PC-9 (cell line): Measurements from ENCODE around the gene PIK3C2G. TPM values are rescaled to one million over a fixed set of nuclear protein-coding genes. Genes with fewer than 3 reads are reported as not detected.

Source experiments
- BruUV-seq: library from RNA; stranded (reverse); fragments of 400-500 nt; replicated peaks from 2 replicates; lab custom pipeline; 2021; lab: Mats Ljungman, UMichigan
- CTCF ChIA-PET: fragments of 300-600 bp; sonication (Branson Sonifier 250); formaldehyde crosslinking; loops from one replicate; lab custom pipeline; 2022; ENCODE audit warnings: antibody characterized with exemption; lab: Charles Lee
- POLR2A ChIA-PET: fragments of 300-600 bp; sonication (Branson Sonifier 250); formaldehyde crosslinking; loops from one replicate; lab custom pipeline; 2022; ENCODE audit warnings: antibody characterized with exemption; ENCODE audit not compliant: unreplicated experiment; lab: Charles Lee
- DNase-seq, 2 experiments: peaks; one replicate each; pipeline versions ENCODE4 v3.0.0 to v3.0.0-alpha.2; 2015 to 2022; ENCODE audit warnings: mixed read lengths in 1 of 2
- H2AFZ ChIP-seq: fragments of 200-600 bp; sonication (generic); 2 replicates; pipeline ENCODE4 v1.8.1; 2017; ENCODE audit warnings: antibody characterized with exemption
- H3F3A ChIP-seq: fragments of 200-600 bp; sonication (generic); 2 replicates; pipeline ENCODE4 v1.8.1; 2017; ENCODE audit warnings: antibody characterized with exemption, mild to moderate bottlenecking, low read depth; ENCODE audit not compliant: insufficient read depth
- H3K27ac ChIP-seq: fragments of 200-600 bp; sonication (generic); 2 replicates; pipeline ENCODE4 v1.6.1; 2016; ENCODE audit warnings: mixed run types
- H3K27me3 ChIP-seq: fragments of 200-600 bp; sonication (generic); 2 replicates; pipeline ENCODE4 v1.6.1; 2016; ENCODE audit warnings: low read depth, mixed run types; ENCODE audit not compliant: insufficient read depth
- H3K36me3 ChIP-seq: fragments of 200-600 bp; sonication (generic); 2 replicates; pipeline ENCODE4 v1.6.1; 2016; ENCODE audit warnings: low read depth, mixed run types
- H3K4me1 ChIP-seq: fragments of 200-600 bp; sonication (generic); replicated peaks from 2 replicates; pipeline ENCODE4 v1.6.1; 2016; ENCODE audit warnings: mixed run types; ENCODE audit not compliant: insufficient read depth
- H3K4me2 ChIP-seq: fragments of 200-600 bp; sonication (generic); 2 replicates; pipeline ENCODE4 v1.6.1; 2017; ENCODE audit warnings: mixed run types
- H3K4me3 ChIP-seq: fragments of 200-600 bp; sonication (generic); 2 replicates; pipeline ENCODE4 v1.6.1; 2016; ENCODE audit warnings: mixed run types
- H3K79me2 ChIP-seq: fragments of 200-600 bp; sonication (generic); 2 replicates; pipeline ENCODE4 v1.6.1; 2017; ENCODE audit warnings: low read depth, mixed run types
- H3K9me2 ChIP-seq: fragments of 200-600 bp; sonication (generic); 2 replicates; pipeline ENCODE4 v1.8.1; 2017; ENCODE audit warnings: mild to moderate bottlenecking; ENCODE audit not compliant: insufficient read depth
- H3K9me3 ChIP-seq: fragments of 200-600 bp; sonication (generic); 2 replicates; pipeline ENCODE4 v1.8.1; 2016; ENCODE audit warnings: low read depth; ENCODE audit not compliant: insufficient read depth
- H4K20me1 ChIP-seq: fragments of 200-600 bp; sonication (generic); 2 replicates; pipeline ENCODE4 v1.8.1; 2017; ENCODE audit not compliant: insufficient read depth
- CTCF ChIP-seq: fragments of 200-600 bp; sonication (generic); conservative IDR thresholded peaks from 2 replicates; pipeline ENCODE4 v1.6.1; 2017; ENCODE audit warnings: mixed run types, antibody characterized with exemption, mild to moderate bottlenecking, moderate library complexity
- EZH2 ChIP-seq: fragments of 200-600 bp; sonication (generic); IDR thresholded peaks from 2 replicates; pipeline ENCODE4 v1.8.0; 2017; ENCODE audit warnings: antibody characterized with exemption, low read depth
- intact Hi-C: fragments of 100-400 bp; cut with micrococcal nuclease; formaldehyde crosslinking; loops from one replicate; pipeline ENCODE4 v1.10.0; 2022; ENCODE audit not compliant: unreplicated experiment
- total RNA-seq: library from RNA; stranded (reverse); gene quantifications from 2 replicates; pipeline ENCODE4 v1.2.3, GENCODE V29; 2021

PIK3C2G gene
- total RNA-seq, 1 experiment from 2014 or later, result 1.4 TPM

- no peaks in the 10 kb centered on the region for H4K20me1 ChIP-seq
- H3K36me3 ChIP-seq, result no peaks in the 10 kb centered on the region
- no peaks in the 10 kb centered on the region for H3K4me1 ChIP-seq
- ChIA-PET CTCF (no interaction called here), POLR2A (no interaction called here)
- no peaks in the 10 kb centered on the region for H3K79me2 ChIP-seq
- H3K27ac ChIP-seq, result no peak overlapping the region
- H3K4me2 ChIP-seq, result no peak overlapping the region
- intact Hi-C loops, result no loop called here
- H3K9me2 ChIP-seq, result no peaks in the 10 kb centered on the region; the same call in 1 of the 2 replicates
- no TSS peak for BruUV-seq
- H3K9me3 ChIP-seq, result no peaks in the 10 kb centered on the region
- no peaks in the 10 kb centered on the region for H3F3A ChIP-seq
- DNase-seq, result no peak
- no peaks in the 10 kb centered on the region for H3K27me3 ChIP-seq
- H3K4me3 ChIP-seq, result no peak overlapping the region
- no peak overlapping the region for H2AFZ ChIP-seq
- TF ChIP-seq EZH2, result no peak
- no peak for TF ChIP-seq CTCF
These were observed 211.0 kb downstream of the PIK3C2G start for GRCh38 chr12:18472304-18472703.

- H3K27me3 ChIP-seq, result no peaks in the 10 kb centered on the region
- no peak overlapping the region for H3K4me2 ChIP-seq
- no peak overlapping the region; the same call in none of the 2 replicates for H2AFZ ChIP-seq
- DNase-seq, result no peak
- H3K36me3 ChIP-seq, result no peaks in the 10 kb centered on the region
- intact Hi-C loops, result no loop called here
- H3K4me1 ChIP-seq, result no peaks in the 10 kb centered on the region
- ChIA-PET POLR2A (no interaction called here), CTCF (no interaction called here)
- no peaks in the 10 kb centered on the region for H3K9me3 ChIP-seq
- BruUV-seq, result no TSS peak
- no peaks in the 10 kb centered on the region for H4K20me1 ChIP-seq
- TF ChIP-seq CTCF (no peak), EZH2 (no peak)
- H3K27ac ChIP-seq, result no peak overlapping the region
- H3K9me2 ChIP-seq, result no peaks in the 10 kb centered on the region; the same call in 1 of the 2 replicates
- H3K4me3 ChIP-seq, result no peak overlapping the region
- H3K79me2 ChIP-seq, result no peaks in the 10 kb centered on the region
- H3F3A ChIP-seq, result no peaks in the 10 kb centered on the region
These were observed 211.5 kb downstream of the PIK3C2G start for GRCh38 chr12:18472806-18473205.

- Histone ChIP-seq H3K36me3 (no peaks in the 10 kb centered on the region), H3K27ac (no peak overlapping the region), H3K27me3 (no peaks in the 10 kb centered on the region), H2AFZ (peak overlapping the region; percentile 73), H3K79me2 (no peaks in the 10 kb centered on the region), H3K4me3 (no peak overlapping the region), H3F3A (no peaks in the 10 kb centered on the region), H4K20me1 (no peaks in the 10 kb centered on the region), H3K4me2 (no peak overlapping the region), H3K9me2 (no peaks in the 10 kb centered on the region), H3K9me3 (no peaks in the 10 kb centered on the region), H3K4me1 (0 out of 2 replicates have a peak, but pooled peaks cover 3% of the 10 kb centered on the region)
- no TSS peak for BruUV-seq
- intact Hi-C loops, result no loop called here
- CTCF ChIA-PET, result no interaction called here
- POLR2A ChIA-PET, result no interaction called here
- TF ChIP-seq CTCF (no peak), EZH2 (no peak)
- no peak for DNase-seq
These were observed 215.5 kb downstream of the PIK3C2G start for GRCh38 chr12:18476861-18477260.
